GM18511 (cell line): Measurements from ENCODE around the gene BFSP1.

ENCODE experiments used
- ATAC-seq: cut with Tn5 transposase; IDR thresholded peaks from one replicate; pipeline ENCODE4 v1.9.1; 2021; ENCODE audit warnings: mild to moderate bottlenecking, moderate library complexity; ENCODE audit not compliant: unreplicated experiment

The BFSP1 gene

DNA sequence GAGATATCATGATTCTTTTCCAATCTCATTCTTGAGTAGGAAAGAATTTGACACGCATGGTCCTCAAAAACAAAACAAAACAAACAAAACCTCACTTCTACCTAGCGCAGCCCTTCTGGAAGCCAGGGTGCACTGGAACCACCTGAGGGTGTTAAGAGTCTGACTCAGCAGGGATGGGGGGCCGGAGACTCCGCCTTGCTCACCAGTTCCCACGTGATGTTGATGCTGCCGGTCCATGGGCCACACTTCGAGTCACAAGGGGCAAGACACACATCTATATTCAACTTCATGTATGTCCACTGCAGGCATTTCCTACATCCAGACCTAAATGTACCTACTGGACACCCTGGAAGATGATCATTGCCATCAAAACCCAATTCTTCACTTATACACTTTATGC is 30.4 kb downstream of the BFSP1 start:
- ATAC-seq: no peak

DNA sequence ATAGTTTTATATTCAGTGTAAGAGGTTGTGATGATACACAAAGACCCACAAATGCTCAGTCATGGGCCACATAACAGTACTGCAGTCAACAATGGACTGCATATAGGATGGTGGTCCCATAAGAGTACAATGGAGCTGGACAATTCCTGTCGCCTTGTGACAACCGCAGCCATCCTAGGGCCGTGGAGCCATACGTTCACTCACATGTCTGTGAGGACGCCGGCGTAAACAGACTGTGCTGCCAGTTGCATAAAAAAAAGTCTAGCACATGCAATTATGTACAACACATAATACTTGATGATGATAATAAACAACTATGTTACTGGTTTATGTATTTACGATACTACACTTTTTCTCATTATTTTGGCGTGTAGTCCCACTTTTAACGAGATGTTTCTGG is 30.9 kb downstream of the BFSP1 start:
- no peak for ATAC-seq

DNA sequence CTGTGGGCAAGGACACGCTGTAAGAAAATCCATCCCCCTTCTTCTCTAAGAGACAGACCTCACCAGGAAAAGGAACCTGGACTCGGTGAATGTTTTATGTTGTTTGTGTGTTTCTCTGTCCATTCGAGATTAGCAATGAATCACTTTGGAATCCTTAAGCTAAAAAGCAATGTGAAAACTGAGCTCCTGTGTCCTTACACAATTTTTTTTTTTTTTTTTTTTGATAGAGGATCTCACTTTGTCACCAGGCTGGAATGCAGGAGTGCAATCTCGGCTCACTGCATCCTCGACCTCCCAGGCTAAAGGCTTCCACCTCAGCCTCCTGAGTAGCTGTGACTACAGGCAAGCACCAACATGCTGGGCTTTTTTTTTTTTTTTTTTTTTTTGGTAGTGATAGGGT is 32.1 kb downstream of the BFSP1 start:
- ATAC-seq: no peak

DNA sequence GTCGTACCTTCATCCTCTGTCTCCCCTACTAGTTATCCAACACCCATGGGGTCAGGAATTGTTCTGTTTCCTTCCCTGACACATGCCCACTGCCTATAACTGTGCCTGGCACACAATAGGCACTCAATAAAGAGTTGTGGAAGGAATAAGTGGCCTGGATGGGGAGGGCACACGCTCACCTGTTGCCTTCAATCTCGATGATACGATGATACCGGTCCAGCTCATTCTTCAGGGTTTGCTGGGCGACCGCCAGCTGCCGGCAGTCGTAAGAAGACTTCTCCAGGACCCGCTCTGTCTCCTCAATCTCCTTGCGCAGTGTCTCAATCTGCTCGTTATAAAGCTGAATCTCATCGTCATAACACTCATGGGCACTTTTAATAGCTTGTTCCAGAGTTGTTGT is 32.5 kb downstream of the BFSP1 start:
- no peak for ATAC-seq

DNA sequence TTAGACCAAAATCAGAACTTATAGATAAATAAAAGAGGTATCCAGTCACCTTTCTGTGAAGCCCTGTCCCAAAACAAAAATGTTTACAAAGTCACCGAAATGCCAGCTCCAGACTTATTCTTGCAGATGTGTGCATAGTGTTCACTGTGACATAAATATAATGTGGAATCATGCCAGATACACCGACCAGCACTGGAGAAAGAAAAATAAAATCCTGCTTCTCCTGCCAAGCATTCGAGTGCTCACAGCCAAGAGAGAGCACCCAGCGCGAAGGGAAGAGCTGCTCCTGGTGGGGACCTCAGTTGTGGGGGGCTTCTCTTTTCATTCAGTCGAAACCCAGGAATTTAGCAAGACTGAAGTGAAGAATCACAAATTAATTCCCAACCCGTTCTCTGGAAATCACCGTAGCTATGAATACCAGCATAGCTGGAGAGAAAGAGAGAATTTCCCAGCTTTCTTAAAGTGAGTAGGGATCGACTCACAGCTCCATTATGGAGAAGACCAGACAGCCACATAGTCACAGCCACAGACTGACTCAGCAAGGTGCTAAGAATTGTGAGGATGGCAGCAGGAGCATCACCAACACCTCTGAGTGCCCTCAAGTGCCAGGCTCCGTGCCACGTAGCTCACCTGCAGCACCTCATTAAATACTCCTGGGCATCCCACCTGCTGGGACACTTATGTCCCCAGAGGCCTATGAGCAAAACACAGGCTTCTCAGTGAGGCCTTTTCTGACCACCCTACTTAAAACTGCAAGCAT is 33.2 kb downstream of the BFSP1 start:
- ATAC-seq: no peak

DNA sequence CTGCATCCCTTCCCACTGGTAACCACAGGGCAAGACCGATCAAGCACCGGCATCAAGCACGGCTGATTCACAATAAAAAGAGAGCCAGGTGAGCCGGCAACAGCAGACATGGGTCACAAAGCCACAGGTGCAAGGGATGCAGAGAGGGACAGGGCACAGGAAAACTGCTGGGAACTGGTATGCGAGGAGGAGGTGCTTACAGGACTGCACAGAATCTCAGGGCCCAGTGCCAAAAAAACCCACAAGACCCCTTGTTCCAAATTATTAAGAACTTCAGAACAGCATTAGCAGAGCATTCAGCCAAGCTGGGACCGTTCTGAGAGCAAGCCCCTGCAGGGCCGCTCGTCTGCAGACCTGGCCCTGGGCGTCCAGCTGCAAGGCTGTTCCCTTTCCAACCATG is 35.4 kb downstream of the BFSP1 start:
- no peak for ATAC-seq

DNA sequence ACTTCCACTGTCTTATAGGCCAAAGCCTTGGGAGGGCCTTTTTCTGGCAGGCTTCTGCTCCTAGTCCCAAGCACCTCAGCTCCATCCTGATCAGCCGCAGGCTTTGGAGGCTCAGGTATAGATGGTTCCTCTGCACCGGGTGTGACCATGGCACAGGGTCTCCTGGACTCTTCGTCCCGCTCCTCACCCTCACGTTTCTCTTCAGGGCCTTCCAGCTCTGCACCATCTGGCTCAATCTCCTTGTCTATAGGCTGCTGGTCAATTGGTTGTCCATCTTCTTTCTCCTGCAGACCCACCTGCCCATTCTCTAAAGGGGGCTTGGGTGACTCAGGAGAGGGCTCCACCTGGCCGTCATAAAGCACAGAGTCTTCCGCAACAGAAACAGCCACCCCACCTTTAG is 37.0 kb downstream of the BFSP1 start:
- ATAC-seq: no peak

DNA sequence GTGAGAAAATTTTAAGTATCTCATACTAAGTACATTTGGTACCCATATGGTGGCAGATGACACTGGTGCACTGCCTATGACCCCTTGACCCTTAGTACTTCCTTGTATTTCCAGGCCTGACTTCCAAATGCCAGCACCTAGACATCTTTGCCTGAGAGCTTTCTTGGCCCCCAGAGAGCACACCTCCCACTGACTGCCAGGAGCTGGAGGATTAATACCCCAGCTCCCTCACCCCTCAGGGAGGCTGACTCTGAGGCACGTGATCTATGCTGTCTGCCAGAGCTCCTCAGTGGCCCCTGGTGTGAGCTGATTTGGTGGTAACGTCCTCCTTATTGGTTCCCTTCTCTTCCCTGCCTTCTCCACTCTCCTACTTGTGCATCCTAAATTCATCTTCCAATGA is 38.0 kb downstream of the BFSP1 start:
- ATAC-seq: no peak

DNA sequence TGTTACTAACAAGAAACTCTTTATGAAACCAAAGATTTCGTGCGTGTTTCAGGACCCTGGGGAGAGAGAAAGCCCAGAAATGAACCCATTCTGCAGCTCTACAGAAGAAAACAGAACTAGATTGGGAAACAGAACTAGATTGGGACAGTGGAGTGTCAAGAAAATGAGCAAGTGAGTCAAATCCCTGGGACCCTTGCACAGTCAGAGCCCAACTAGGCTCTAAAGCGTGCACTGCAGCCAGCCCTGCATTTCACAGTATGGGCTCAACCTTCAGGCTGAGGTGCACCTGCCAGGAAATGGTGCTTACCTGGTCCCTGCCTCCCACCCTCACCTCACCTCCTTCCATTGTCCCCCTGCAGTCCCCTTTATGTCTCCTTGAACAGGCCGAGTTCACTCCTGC is 39.7 kb downstream of the BFSP1 start:
- ATAC-seq: no peak

DNA sequence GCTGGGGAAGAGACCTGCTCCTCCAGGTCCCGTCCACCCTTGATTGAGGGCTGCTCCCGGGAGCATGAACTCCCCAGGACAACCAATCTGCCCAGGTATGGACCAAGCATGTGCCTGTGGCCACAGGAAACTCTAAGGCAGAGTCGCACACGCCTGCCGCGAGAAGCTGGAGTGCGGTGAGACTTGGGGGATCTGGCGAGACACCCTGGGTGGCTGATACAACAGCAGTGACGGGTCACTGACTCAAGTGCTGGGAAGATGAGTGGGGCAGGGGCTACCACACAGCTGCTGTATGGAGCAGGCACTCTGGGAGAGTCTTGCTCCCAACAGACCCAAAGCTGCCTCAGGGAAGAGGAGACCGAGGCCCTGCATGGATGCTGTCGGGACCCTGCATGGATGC is 40.1 kb downstream of the BFSP1 start:
- no peak for ATAC-seq

DNA sequence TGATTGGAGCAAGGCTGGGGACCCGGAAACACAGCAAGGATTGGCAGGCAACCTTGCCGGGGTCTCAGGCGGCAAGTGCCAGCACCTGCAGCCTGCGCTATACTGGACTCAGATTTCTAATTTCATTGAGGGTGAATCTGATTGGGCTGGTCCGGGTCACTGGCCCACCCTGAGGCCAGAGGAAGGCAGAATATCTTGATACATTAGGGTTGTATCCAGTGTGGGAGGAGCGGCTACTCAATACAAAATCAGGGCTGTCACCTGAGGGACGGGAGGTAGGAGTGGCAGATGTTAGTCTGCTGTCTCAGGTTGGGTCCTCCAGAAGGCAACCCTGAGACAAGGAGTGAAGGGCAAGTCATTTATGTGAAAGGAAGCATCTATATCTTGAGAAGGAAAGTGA is 40.7 kb downstream of the BFSP1 start:
- ATAC-seq: no peak

DNA sequence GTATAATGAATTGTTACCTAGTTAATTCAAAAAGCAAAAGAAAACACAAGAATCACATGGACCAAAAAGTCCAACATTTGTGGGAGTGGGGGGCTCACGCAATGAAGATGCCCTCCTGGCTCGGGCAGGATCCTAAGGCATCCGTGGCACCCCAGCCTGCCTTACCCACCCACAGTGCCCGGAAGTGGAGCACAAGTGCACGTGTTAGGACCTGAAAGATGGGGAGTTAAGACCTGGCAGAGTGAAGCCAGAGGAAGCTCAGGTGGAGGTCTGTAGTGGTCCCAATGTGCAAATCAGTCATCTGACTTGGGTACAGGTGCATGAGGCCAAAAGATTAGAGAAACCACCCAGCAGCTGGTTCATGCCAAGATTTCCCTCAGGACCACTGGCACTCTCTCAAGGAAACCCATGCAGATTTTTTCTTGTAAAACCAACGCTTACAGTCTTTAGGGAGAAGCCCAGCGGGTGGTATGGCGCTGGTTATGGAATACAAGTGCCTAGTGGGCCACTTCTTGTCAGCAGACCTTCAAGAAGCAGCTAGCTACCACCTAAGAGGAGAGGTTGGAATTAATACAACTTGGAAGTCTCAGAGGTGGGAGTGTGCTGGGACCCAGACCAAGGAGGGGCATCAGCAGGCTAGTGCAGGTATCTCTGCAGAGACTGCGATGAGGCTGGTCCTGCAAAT is 42.1 kb downstream of the BFSP1 start:
- ATAC-seq: no peak

DNA sequence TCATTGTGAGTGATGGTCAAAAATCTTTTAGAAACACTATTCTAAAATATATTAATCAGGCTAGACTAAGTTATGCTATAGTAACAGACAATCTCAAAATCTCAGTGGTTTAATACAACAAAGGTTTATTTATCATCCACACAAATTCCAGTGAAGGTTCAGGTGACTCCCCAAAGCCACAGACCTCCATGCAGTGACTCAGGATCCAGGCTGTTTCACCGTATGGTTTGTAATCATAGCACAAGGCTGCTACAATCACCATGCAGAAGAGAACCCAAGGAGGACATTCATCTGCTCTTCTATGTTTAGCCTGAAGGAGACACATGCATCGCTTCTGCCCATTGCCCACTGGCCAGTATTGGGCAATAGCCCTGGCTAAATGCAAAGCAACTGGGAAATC is 46.2 kb downstream of the BFSP1 start:
- ATAC-seq: no peak

DNA sequence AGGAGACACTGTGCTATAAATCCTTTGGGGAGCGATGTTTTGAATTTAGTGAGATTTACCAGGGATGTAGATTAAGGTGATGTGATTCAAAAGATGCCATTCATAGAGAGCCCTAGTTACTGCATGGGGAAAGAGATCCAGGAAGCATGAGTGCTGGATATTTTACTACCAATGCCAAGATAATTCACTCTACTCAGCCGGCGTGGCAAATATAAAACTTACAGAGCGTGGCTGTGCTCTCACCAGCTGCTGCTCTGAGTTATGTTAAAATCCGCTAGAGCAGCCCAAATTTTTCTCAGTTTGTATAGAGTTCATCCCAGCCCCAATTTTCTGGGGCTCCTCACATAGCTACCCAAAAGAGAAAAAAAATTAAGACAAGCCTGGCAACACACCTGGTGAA is 48.6 kb downstream of the BFSP1 start:
- ATAC-seq: no peak

DNA sequence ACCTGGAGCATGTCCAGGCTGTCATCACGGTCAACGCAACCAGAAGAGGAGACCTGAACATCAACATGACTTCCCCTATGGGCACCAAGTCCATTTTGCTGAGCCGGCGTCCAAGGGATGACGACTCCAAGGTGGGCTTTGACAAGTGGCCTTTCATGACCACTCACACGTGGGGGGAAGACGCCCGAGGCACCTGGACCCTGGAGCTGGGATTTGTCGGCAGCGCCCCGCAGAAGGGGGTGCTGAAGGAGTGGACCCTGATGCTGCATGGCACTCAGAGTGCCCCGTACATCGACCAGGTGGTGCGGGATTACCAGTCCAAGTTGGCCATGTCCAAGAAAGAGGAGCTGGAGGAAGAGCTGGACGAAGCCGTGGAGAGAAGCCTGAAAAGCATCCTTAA is 49.5 kb downstream of the BFSP1 start:
- ATAC-seq: no peak

DNA sequence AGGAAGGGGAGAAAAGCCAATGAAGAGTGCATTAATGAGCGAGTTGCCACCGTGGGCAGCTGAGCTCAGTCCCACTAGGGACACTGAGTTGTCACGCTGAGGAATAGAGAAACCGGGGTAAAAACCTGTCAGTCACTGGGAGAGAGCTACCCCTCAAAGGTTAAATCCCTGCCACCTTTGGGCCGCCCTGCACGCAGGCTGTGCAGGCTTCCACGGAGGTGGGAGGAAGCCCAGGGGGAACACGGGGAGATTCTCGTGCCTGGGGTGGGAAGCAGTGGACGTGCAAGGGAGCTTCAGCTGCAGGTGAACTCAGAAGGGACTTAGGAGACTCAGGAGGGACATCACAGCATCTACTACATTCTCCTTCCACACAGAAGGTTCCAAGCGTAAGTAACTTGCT is 50.5 kb downstream of the BFSP1 start:
- no peak for ATAC-seq

DNA sequence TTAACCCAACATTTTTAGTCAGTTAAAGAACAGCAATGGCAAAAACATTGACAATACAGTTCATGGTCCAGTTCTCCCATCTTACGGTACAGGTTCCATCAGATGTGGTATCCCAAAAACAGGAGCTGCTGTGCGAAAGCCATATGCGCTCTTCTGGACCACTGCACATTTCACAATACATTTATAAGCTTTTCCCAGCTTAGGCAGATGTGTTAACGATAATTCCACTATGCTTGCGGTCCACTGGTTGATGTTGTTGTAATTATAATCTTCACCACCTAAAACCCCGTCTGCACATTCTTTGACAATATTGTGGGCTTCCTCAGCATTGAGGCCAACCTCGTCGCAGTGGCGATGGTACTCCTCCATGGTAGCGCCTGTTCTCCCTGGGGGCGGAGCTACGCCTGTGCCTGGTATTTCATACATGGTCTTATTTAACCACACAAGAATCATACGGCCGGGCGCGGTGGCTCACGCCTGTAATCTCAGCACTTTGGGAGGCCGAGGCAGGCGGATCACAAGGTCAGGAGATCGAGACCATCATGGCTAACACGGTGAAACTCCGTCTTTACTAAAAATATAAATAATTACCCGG is 52.0 kb downstream of the BFSP1 start:
- no peak for ATAC-seq

DNA sequence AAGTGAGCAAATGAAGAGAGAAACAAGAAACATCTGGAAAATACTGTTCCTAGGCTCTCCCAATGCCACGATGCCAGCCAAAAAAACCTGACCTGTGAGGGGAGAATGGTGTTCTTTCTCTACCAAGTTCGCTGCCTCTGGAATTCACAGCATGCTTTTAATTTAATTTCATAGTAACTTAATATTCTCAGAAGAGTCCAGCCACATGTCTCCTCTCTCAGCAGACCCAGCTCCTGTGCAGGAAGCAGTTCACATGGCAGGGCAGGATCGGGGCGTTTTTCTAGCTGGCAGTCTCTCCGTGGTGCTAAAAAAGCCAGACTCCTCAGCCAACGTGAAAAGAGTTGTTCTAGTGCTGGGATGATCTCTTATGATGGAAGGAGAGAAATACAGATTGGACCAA is 57.5 kb downstream of the BFSP1 start:
- ATAC-seq: no peak

DNA sequence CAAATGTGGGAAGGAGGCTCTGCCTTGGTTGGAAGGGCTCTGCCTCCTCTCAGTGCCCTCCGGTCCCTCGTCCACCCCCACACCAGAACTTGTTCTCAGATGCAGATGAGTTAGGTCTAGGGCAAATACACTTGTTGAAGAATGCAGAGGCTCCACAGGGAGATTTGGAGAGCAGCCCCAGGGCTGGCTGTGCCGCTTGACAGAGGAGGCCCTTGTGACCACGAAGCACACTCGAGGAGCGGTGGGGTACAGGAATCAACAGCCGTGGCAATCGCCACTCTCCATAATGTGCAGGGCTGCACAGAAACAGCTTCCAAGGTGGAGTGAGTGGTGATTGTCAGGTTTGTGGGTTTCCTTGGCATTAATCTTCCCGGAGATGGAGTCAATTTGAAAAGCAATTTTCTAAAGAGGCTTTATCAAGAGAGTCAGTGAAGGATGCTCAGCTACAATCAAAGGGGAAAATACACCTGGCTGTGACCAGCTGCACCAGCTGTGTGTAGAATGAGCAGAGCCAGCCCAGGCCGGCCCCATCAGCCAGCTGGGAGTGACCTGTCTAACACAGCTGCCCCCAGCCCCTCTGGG is 59.5 kb downstream of the BFSP1 start:
- ATAC-seq: no peak

DNA sequence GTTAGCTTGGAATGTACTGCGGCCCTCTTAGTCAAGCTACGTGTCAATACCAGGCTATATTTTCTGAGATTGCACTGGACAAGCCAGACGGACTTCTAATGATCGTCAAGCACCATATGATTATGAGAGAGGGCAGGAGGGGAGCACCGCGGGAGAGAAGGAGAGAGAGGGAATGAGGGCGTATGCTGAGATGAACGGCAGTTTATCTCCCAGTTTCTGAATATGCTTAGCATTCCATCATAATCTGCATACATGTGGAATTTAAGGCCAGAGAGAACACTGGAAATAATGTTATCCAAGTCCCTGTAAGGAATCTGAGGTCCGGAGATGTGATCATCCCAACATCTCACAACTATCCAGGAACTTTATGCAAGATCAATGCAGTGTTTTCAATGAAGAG is 60.2 kb downstream of the BFSP1 start:
- no peak for ATAC-seq

DNA sequence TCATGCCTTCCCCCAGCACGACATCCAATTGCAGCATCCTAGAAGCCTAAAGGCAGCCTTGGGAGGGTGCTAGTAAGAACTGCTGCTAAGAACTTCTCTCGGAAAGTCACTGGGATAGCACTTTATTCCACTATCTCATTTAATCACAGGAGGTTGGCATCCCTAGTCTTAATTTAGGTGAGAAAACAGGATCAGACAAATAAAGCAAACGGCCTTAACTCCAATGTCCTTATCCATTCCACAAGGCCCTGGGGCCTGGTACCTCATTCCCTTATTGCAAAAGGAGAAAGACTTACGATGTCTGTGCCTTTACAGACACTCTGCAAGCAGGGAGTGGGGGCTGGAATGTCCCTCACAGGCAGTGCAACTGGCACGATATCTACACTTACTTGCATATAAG is 60.7 kb downstream of the BFSP1 start:
- no peak for ATAC-seq
